HL-60 (cell line): Measurements from ENCODE around the gene CRYBG3.

ENCODE experiments used
- CTCF ChIP-seq: IDR thresholded peaks from one replicate; pipeline ENCODE4 v1.5.1; 2011; ENCODE audit warnings: low read length, control low read depth, inconsistent platforms; ENCODE audit not compliant: insufficient read depth
- GABPA ChIP-seq: IDR thresholded peaks from 2 replicates; pipeline ENCODE4 v1.6.1; 2012; ENCODE audit warnings: low read depth
- POLR2AphosphoS5 ChIP-seq: IDR thresholded peaks from 2 replicates; pipeline ENCODE4 v1.6.1; 2012; ENCODE audit warnings: low read depth
- REST ChIP-seq: IDR thresholded peaks from 2 replicates; pipeline ENCODE4 v1.6.1; 2012; ENCODE audit warnings: low read depth; ENCODE audit not compliant: insufficient replicate concordance
- SPI1 ChIP-seq: IDR thresholded peaks from 2 replicates; pipeline ENCODE4 v1.6.1; 2012; ENCODE audit warnings: low read depth, mild to moderate bottlenecking, borderline replicate concordance

GRCh38 chr3:97795951-97796350 is 25.9 kb upstream of the CRYBG3 start:
- TF ChIP-seq CTCF, result no peak
- TF ChIP-seq POLR2AphosphoS5, result no peak
- TF ChIP-seq REST, result no peak
- TF ChIP-seq SPI1, result no peak
- TF ChIP-seq GABPA, result no peak
